GM23248 (cell line): ENCODE data around the gene BTN2A1. TPM values are rescaled to one million over a fixed set of nuclear protein-coding genes. Genes with fewer than 3 reads are reported as not detected.

Experiments used
- DNase-seq: peaks from one replicate; pipeline ENCODE4 v3.0.0-alpha.2; 2015
- H2AFZ ChIP-seq: fragments of 200-600 bp; sonication (generic); 2 replicates; pipeline ENCODE4 v1.6.1; 2016; ENCODE audit warnings: antibody characterized with exemption
- H3F3A ChIP-seq: fragments of 200-600 bp; sonication (generic); 2 replicates; pipeline ENCODE4 v1.6.1; 2016; ENCODE audit warnings: mild to moderate bottlenecking, antibody characterized with exemption, mixed run types; ENCODE audit not compliant: insufficient read depth
- H3K27ac ChIP-seq: fragments of 200-600 bp; sonication (generic); 2 replicates; pipeline ENCODE4 v1.5.1; 2016; ENCODE audit warnings: mild to moderate bottlenecking
- H3K27me3 ChIP-seq: fragments of 200-600 bp; sonication (generic); replicated peaks from 2 replicates; pipeline ENCODE4 v1.6.1; 2016; ENCODE audit warnings: mild to moderate bottlenecking; ENCODE audit not compliant: insufficient read depth
- H3K36me3 ChIP-seq: fragments of 200-600 bp; sonication (generic); 2 replicates; pipeline ENCODE4 v1.6.1; 2016; ENCODE audit warnings: low read depth, mild to moderate bottlenecking
- H3K4me1 ChIP-seq: fragments of 200-600 bp; sonication (generic); 2 replicates; pipeline ENCODE4 v1.6.1; 2016; ENCODE audit warnings: mild to moderate bottlenecking; ENCODE audit not compliant: insufficient read depth
- H3K4me2 ChIP-seq: fragments of 200-600 bp; sonication (generic); one replicate; pipeline ENCODE4 v1.6.1; 2016; ENCODE audit warnings: mild to moderate bottlenecking; ENCODE audit not compliant: unreplicated experiment
- H3K4me3 ChIP-seq: fragments of 200-600 bp; sonication (generic); 2 replicates; pipeline ENCODE4 v1.5.1; 2016; ENCODE audit warnings: mild to moderate bottlenecking
- H3K79me2 ChIP-seq: fragments of 200-600 bp; sonication (generic); 2 replicates; pipeline ENCODE4 v1.6.1; 2016; ENCODE audit warnings: mild to moderate bottlenecking; ENCODE audit not compliant: insufficient read depth
- H3K9ac ChIP-seq: fragments of 200-600 bp; sonication (generic); 2 replicates; pipeline ENCODE4 v1.6.1; 2016; ENCODE audit warnings: mild to moderate bottlenecking
- H3K9me2 ChIP-seq: fragments of 200-600 bp; sonication (generic); 2 replicates; pipeline ENCODE4 v1.6.1; 2016; ENCODE audit warnings: mixed run types, mild to moderate bottlenecking, moderate library complexity; ENCODE audit not compliant: insufficient read depth
- H3K9me3 ChIP-seq: fragments of 200-600 bp; sonication (generic); one replicate; pipeline ENCODE4 v1.6.1; 2017; ENCODE audit warnings: low read depth
- H4K20me1 ChIP-seq: fragments of 200-600 bp; sonication (generic); 2 replicates; pipeline ENCODE4 v1.6.0; 2016; ENCODE audit not compliant: insufficient read depth
- EZH2 ChIP-seq: fragments of 200-600 bp; sonication (generic); IDR thresholded peaks from 2 replicates; pipeline ENCODE4 v1.6.1; 2018; ENCODE audit warnings: antibody characterized with exemption, mild to moderate bottlenecking; ENCODE audit not compliant: insufficient read depth, poor library complexity, severe bottlenecking
- EZH2phosphoT487 ChIP-seq: fragments of 200-600 bp; sonication (generic); IDR thresholded peaks from 2 replicates; pipeline ENCODE4 v1.6.1; 2018; ENCODE audit warnings: antibody characterized with exemption, moderate library complexity, mild to moderate bottlenecking, low read depth; ENCODE audit not compliant: insufficient read depth
- WGBS, 2 experiments: methylation state at CpG; one replicate each; pipeline ENCODE4 v1.1.6; 2015 to 2017; ENCODE audit warnings: low lambda C conversion rate in 2 of 2, low coverage in 1 of 2; ENCODE audit errors: missing lambda C conversion rate in 2 of 2; 5-methylcytosine and 5-hydroxymethylcytosine counted together
- in situ Hi-C: fragments of 300-500 bp; cut with MboI; formaldehyde crosslinking; loops from 2 replicates; pipeline ENCODE4 v1.15.0; 2020
- polyA plus RNA-seq: library from polyadenylated mRNA; unstranded; fragments of >200 nt; fragmentation: Nextera tagmentation; extraction: Ambion mirVana; gene quantifications from 2 replicates; pipeline ENCODE4 v1.2.1, GENCODE V29; 2016
- total RNA-seq: library from RNA; depleted of rRNA; stranded (reverse); fragments of >200 nt; shearing (Covaris generic); gene quantifications from 2 replicates; pipeline ENCODE4 v1.2.3, GENCODE V29; 2014

Gene BTN2A1
- total and polyA plus RNA-seq, 2 experiments from 2014 or later = 15.0 to 18.4 TPM

GRCh38 chr6:26420688-26421171 lies 37.0 kb upstream of the BTN2A1 start:
- Histone ChIP-seq H3F3A (peaks cover 10% of the 10 kb centered on the region; the same call in 1 of the 2 replicates), H3K9me2 (no peaks in the 10 kb centered on the region), H3K4me1 (peaks cover 15% of the 10 kb centered on the region), H4K20me1 (no peaks in the 10 kb centered on the region), H3K36me3 (no peaks in the 10 kb centered on the region), H3K27ac (peak overlapping the region; percentile 76), H3K4me3 (peak overlapping the region; percentile 99), H3K4me2 (peak overlapping the region; percentile 88), H3K9ac (peak overlapping the region; percentile 98), H3K27me3 (no peaks in the 10 kb centered on the region), H3K9me3 (no peaks in the 10 kb centered on the region), H3K79me2 (peaks cover 20% of the 10 kb centered on the region), H2AFZ (peak overlapping the region; percentile 100)
- in situ Hi-C loops = no loop called here
- peak; percentile 52 for DNase-seq
- WGBS, 2 experiments = 10 to 14% methylated on average over 4 of the region's 4 CpGs
- TF ChIP-seq EZH2phosphoT487 (no peak), EZH2 (no peak)

GRCh38 chr6:26421259-26422144 lies 36.3 kb upstream of the BTN2A1 start:
- H3K9ac ChIP-seq = peak overlapping the region; percentile 98
- H3K9me2 ChIP-seq = no peaks in the 10 kb centered on the region
- in situ Hi-C loops = no loop called here
- peak overlapping the region; percentile 76 for H3K27ac ChIP-seq
- peaks cover 15% of the 10 kb centered on the region for H3K4me1 ChIP-seq
- no peaks in the 10 kb centered on the region for H4K20me1 ChIP-seq
- WGBS, 2 experiments = 1 to 2% methylated on average over 31 of the region's 31 CpGs
- H3K27me3 ChIP-seq = no peaks in the 10 kb centered on the region
- H3K4me2 ChIP-seq = peak overlapping the region; percentile 88
- peak overlapping the region; percentile 100 for H2AFZ ChIP-seq
- peaks cover 20% of the 10 kb centered on the region for H3K79me2 ChIP-seq
- peak; percentile 97 for DNase-seq
- peak overlapping the region; percentile 99 for H3K4me3 ChIP-seq
- no peaks in the 10 kb centered on the region for H3K9me3 ChIP-seq
- peaks cover 10% of the 10 kb centered on the region; the same call in 1 of the 2 replicates for H3F3A ChIP-seq
- no peak for TF ChIP-seq EZH2
- TF ChIP-seq EZH2phosphoT487 = no peak
- no peaks in the 10 kb centered on the region for H3K36me3 ChIP-seq

GRCh38 chr6:26422329-26422728 lies 35.4 kb upstream of the BTN2A1 start:
- H2AFZ ChIP-seq = no peak overlapping the region
- TF ChIP-seq EZH2phosphoT487 = no peak
- no peak for TF ChIP-seq EZH2
- peaks cover 10% of the 10 kb centered on the region; the same call in 1 of the 2 replicates for H3F3A ChIP-seq
- WGBS, 2 experiments = 79 to 82% methylated on average over 3 of the region's 3 CpGs
- no peaks in the 10 kb centered on the region for H4K20me1 ChIP-seq
- H3K9me2 ChIP-seq = no peaks in the 10 kb centered on the region
- H3K9ac ChIP-seq = peak overlapping the region; percentile 98
- no peaks in the 10 kb centered on the region for H3K9me3 ChIP-seq
- H3K79me2 ChIP-seq = peaks cover 20% of the 10 kb centered on the region
- DNase-seq = no peak
- no peaks in the 10 kb centered on the region for H3K27me3 ChIP-seq
- in situ Hi-C loops = no loop called here
- peak overlapping the region; percentile 99 for H3K4me3 ChIP-seq
- H3K4me1 ChIP-seq = peaks cover 15% of the 10 kb centered on the region
- no peaks in the 10 kb centered on the region for H3K36me3 ChIP-seq
- H3K27ac ChIP-seq = no peak overlapping the region
- peak overlapping the region; percentile 88 for H3K4me2 ChIP-seq

GRCh38 chr6:26426691-26427450 lies 30.9 kb upstream of the BTN2A1 start:
- peaks cover 20% of the 10 kb centered on the region for H3K79me2 ChIP-seq
- H3K9ac ChIP-seq = no peak overlapping the region
- no peaks in the 10 kb centered on the region for H4K20me1 ChIP-seq
- H3F3A ChIP-seq = peaks cover 10% of the 10 kb centered on the region; the same call in 1 of the 2 replicates
- H3K27ac ChIP-seq = no peak overlapping the region
- H2AFZ ChIP-seq = no peak overlapping the region
- 0 out of 2 replicates have a peak, but pooled peaks cover 6% of the 10 kb centered on the region for H3K36me3 ChIP-seq
- WGBS, 2 experiments = 99 to 100% methylated on average over 5 of the region's 5 CpGs
- DNase-seq = no peak
- H3K9me3 ChIP-seq = no peaks in the 10 kb centered on the region
- no peak for TF ChIP-seq EZH2
- TF ChIP-seq EZH2phosphoT487 = no peak
- no peaks in the 10 kb centered on the region for H3K27me3 ChIP-seq
- H3K9me2 ChIP-seq = no peaks in the 10 kb centered on the region
- peaks cover 12% of the 10 kb centered on the region for H3K4me1 ChIP-seq
- in situ Hi-C loops = no loop called here
- no peak overlapping the region for H3K4me3 ChIP-seq
- no peak overlapping the region for H3K4me2 ChIP-seq
